GM18951 (cell line): Measurements from ENCODE around the gene ZNF44.

Experiments
- POLR2A ChIP-seq: IDR thresholded peaks from 4 replicates; pipeline ENCODE4 v1.6.1; 2011; ENCODE audit warnings: mild to moderate bottlenecking; ENCODE audit not compliant: insufficient read length, insufficient read depth; ENCODE audit errors: extremely low read depth
- in situ Hi-C: fragments of 300-500 bp; cut with MboI; formaldehyde crosslinking; loops from one replicate; pipeline ENCODE4 v1.12.0; 2022; ENCODE audit warnings: low sequenced_read_pairs, mixed read lengths, inconsistent platforms; ENCODE audit not compliant: unreplicated experiment

ZNF44 gene

GRCh38 chr19:12237143-12237839, 57.4 kb downstream of the ZNF44 start:
- TF ChIP-seq POLR2A: no peak
- in situ Hi-C loops: no loop called here

DNA sequence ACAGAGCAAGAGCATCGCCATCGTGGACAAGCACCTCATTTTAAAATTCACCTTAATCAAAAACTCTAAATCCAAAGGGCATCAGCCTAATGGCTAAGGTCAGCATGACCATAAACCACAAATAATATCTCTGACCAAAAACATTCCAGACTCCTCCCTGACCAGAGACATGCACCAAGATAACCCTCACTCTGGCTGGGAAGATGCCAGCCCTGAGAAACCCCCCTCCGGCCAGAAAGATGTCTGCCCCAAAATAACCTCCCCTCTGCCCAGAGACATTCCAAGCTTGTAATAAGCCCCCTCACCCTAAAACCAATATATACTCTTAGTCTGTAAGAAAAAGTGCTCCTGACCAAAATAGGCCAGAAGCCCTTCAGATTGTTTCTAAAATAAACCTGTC, 61.7 kb downstream of the ZNF44 start:
- in situ Hi-C loops: no loop called here

GRCh38 chr19:12230751-12231733, 63.6 kb downstream of the ZNF44 start:
- in situ Hi-C loops: no loop called here
- TF ChIP-seq POLR2A: no peak

More for the DNA sequence above, 61.7 kb downstream of the ZNF44 start:
- no peak for TF ChIP-seq POLR2A

DNA sequence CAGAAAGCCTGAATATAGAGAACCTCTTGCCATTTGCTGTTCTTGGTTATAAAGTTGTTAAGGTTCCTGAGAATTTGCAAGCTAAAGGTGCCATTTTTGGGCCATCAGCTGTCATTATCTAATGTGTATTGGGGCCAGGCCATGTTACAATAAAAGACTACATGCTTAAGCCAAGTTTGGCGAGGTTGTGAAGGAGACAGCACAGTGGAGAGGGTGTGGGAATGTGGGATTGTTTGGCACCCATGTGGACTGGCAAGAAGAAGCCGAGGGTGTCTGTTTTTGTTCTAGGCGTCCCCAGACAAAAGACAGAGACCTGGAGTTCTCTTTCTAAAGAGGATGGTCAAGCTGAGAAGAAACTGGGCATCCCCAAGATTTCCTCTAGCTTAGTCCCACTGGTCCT, 64.7 kb downstream of the ZNF44 start:
- in situ Hi-C loops: no loop called here
- TF ChIP-seq POLR2A: no peak

GRCh38 chr19:12224676-12225075, 70.0 kb downstream of the ZNF44 start:
- in situ Hi-C loops: no loop called here

GRCh38 chr19:12222980-12223630, 71.6 kb downstream of the ZNF44 start:
- TF ChIP-seq POLR2A: no peak
- in situ Hi-C loops: no loop called here

More at GRCh38 chr19:12224676-12225075, 70.0 kb downstream of the ZNF44 start:
- no peak for TF ChIP-seq POLR2A
